ENCODE measurements around the gene SRF.

Gene SRF

GRCh38 chr6:43184268-43184985 lies 13.4 kb downstream of the SRF start:
- no peak for DNase-seq

- no peak for DNase-seq
Measured at GRCh38 chr6:43185391-43185985, 14.4 kb downstream of the SRF start.

- no peak for DNase-seq
Measured at GRCh38 chr6:43186019-43186418, 14.9 kb downstream of the SRF start.

GRCh38 chr6:43186706-43187105 lies 15.6 kb downstream of the SRF start:
- no peak for DNase-seq

GRCh38 chr6:43187821-43188220 lies 16.8 kb downstream of the SRF start:
- DNase-seq: no peak

GRCh38 chr6:43188426-43188825 lies 17.4 kb downstream of the SRF start:
- DNase-seq: no peak

- no peak for DNase-seq
Measured at GRCh38 chr6:43189776-43190304, 18.8 kb downstream of the SRF start.

DNA sequence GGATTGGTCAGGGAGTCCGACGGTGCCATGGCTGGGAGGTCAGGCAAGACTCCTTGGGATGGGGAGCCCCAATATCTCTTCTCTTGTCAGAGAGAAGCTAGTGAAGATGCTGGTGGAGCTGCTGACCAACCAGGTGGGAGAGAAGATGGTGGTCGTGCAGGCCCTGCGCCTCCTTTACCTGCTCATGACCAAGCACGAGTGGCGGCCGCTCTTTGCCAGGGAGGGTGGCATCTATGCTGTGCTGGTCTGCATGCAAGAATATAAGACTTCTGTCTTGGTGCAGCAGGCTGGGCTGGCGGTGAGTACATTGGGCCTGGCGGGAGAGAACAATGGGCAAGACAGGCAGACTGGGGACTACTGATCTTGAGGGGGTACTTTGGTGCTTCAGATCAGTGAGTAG lies 21.8 kb downstream of the SRF start:
- no peak for DNase-seq

- DNase-seq: no peak
Measured at GRCh38 chr6:43193929-43194328, 22.9 kb downstream of the SRF start.

GRCh38 chr6:43196337-43196736 lies 25.3 kb downstream of the SRF start:
- DNase-seq: no peak

- DNase-seq: no peak
Measured at GRCh38 chr6:43199912-43200311, 28.8 kb downstream of the SRF start.

- DNase-seq: no peak
Measured at GRCh38 chr6:43200541-43200940, 29.5 kb downstream of the SRF start.

GRCh38 chr6:43202451-43202850 lies 31.4 kb downstream of the SRF start:
- no peak for DNase-seq

DNA sequence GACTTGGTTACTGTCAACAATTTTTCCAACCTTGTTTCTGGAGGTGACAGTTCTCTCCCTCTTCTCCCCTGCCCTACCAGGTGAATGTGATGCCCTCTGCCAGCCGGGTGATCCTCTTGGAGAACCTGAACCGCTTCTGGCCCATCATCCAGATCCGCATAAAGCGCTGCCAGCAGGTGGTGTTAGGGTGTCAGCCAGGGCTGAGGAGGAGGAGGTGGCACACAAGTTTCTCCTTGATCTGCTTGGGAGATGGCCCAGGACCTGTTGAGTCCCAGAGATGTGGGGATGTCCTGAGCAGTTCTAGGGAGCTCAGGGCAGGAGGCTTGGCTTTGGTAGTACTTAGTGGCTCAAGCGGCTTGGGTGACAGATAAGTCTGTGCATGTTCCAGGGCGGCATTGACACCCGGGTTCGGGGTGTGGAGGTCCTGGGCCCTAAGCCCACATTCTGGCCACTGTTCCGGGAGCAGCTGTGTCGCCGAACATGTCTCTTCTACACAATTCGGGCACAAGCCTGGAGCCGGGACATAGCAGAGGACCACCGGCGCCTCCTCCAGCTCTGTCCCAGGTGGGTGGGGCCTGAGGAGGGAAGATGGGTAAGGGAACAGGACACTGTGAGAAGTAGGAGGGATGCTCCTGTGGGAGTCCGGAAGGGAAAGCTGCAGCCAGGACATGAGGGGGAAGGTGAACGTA lies 32.1 kb downstream of the SRF start:
- no peak for DNase-seq

- DNase-seq: no peak
Measured at GRCh38 chr6:43203718-43204095, 32.6 kb downstream of the SRF start.

DNA sequence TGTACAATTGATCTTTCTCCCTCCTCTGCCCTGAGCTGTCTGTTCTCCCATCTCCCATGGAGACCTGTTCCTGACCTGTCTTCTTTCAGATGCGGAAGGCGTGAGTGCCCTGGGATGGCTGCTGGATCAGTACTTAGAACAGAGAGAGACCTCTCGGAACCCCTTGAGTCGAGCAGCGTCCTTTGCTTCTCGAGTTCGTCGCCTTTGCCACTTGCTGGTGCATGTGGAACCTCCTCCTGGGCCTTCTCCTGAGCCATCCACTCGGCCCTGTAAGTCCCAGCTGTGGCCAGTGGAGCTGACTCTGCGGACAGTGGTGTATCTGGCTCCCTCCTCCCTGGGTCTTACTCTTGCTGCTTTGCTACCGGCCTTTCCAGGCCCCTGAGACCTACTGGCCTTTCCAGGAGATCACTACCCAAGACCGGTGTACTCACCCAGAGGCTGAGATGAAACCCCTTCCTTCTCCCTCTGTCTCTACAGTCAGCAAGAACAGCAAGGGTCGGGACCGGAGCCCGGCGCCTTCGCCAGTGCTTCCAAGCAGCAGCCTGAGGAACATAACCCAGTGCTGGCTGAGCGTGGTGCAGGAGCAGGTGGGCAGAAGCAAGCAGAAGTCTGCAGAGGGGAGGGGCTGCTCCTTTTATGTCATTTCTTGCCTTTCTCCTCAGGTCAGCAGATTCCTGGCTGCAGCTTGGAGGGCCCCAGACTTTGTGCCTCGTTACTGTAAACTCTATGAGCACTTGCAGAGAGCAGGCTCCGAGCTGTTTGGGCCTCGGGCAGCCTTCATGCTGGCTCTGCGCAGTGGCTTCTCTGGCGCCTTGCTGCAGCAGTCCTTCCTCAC lies 33.4 kb downstream of the SRF start:
- no peak for DNase-seq

GRCh38 chr6:43205849-43206248 lies 34.8 kb downstream of the SRF start:
- DNase-seq: no peak

GRCh38 chr6:43207286-43207685 lies 36.2 kb downstream of the SRF start:
- DNase-seq: no peak

DNA sequence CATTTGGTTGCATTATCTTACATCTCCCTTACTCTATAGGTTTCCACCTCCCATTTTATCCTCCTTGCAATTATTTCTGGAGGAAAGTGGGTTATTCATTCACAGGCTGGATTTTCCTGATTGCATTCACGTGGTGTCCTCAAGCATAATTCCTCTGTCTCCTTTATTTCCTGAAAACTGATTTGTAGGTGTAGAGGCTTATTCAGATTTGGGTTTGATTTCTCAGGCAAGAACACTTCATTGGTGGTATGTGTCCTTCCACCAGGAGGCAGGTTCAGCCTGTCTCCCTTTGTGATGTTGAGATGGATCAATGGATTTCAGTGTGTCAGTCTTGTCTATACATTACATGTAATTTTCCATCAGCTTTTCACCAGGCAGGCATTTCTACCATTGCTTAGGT lies 40.9 kb downstream of the SRF start:
- no peak for DNase-seq

GRCh38 chr6:43213431-43213830 lies 42.4 kb downstream of the SRF start:
- no peak for DNase-seq

GRCh38 chr6:43215066-43215465 lies 44.0 kb downstream of the SRF start:
- no peak for DNase-seq

DNA sequence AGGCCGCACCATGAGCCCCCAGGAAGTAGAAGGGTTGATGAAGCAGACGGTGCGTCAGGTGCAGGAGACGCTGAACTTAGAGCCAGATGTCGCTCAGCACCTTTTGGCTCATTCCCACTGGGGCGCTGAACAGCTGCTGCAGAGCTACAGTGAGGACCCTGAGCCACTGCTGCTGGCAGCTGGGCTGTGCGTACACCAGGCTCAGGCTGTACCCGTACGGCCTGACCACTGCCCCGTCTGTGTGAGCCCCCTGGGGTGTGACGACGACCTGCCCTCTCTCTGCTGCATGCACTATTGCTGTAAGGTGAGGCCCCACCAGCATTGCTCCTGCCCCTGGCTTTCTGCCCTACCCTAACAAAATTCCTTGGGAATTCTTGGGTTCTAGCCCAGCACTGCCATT lies 45.1 kb downstream of the SRF start:
- DNase-seq: no peak

- no peak for DNase-seq
Measured at GRCh38 chr6:43217351-43217750, 46.3 kb downstream of the SRF start.
